Measurements from ENCODE around the gene SLC5A1. TPM values are rescaled to one million over a fixed set of nuclear protein-coding genes. Genes with fewer than 3 reads are reported as not detected.

Gene SLC5A1
- total RNA-seq, 2 experiments from 2014 or later, result not detected

GRCh38 chr22:32083000-32083399 is 39.9 kb downstream of the SLC5A1 start:
- DNase-seq (no peak), ATAC-seq (ENCODE audit: low read depth) (no peak)
- no peaks in the 10 kb centered on the region for H3K36me3 Mint-ChIP-seq
- no peaks in the 10 kb centered on the region for H3K9me3 Mint-ChIP-seq
- no peak overlapping the region for H3K27ac Mint-ChIP-seq
- H3K27me3 Mint-ChIP-seq, result peaks cover 27% of the 10 kb centered on the region
- POLR2A ChIA-PET, result no interaction called here
- peaks cover 8% of the 10 kb centered on the region for H3K4me1 Mint-ChIP-seq
- no peak overlapping the region for H3K4me3 Mint-ChIP-seq

GRCh38 chr22:32083814-32084213 is 40.8 kb downstream of the SLC5A1 start:
- no peak for ATAC-seq (ENCODE audit: low read depth)
- POLR2A ChIA-PET, result no interaction called here
- Mint-ChIP-seq H3K4me1 (peaks cover 8% of the 10 kb centered on the region), H3K9me3 (no peaks in the 10 kb centered on the region), H3K36me3 (no peaks in the 10 kb centered on the region), H3K27me3 (peaks cover 31% of the 10 kb centered on the region), H3K4me3 (no peak overlapping the region), H3K27ac (no peak overlapping the region)
- DNase-seq, result no peak

GRCh38 chr22:32088084-32088483 is 45.0 kb downstream of the SLC5A1 start:
- Mint-ChIP-seq H3K36me3 (no peaks in the 10 kb centered on the region), H3K9me3 (no peaks in the 10 kb centered on the region), H3K4me1 (no peaks in the 10 kb centered on the region), H3K4me3 (no peak overlapping the region), H3K27me3 (peaks cover 37% of the 10 kb centered on the region), H3K27ac (no peak overlapping the region)
- ATAC-seq (ENCODE audit: low read depth) (no peak), DNase-seq (no peak)
- POLR2A ChIA-PET, result no interaction called here

- ATAC-seq (ENCODE audit: low read depth), result no peak
- H3K36me3 Mint-ChIP-seq, result peaks cover 8% of the 10 kb centered on the region
- no peak for DNase-seq
- H3K27ac Mint-ChIP-seq, result no peak overlapping the region
- H3K9me3 Mint-ChIP-seq, result peaks cover 1% of the 10 kb centered on the region
- no peak overlapping the region for H3K4me3 Mint-ChIP-seq
- POLR2A ChIA-PET, result no interaction called here
- H3K27me3 Mint-ChIP-seq, result peaks cover 21% of the 10 kb centered on the region
- peaks cover 14% of the 10 kb centered on the region for H3K4me1 Mint-ChIP-seq
These were observed 54.0 kb downstream of the SLC5A1 start for GRCh38 chr22:32097018-32097417.

- H3K4me3 Mint-ChIP-seq, result no peak overlapping the region
- H3K9me3 Mint-ChIP-seq, result peaks cover 1% of the 10 kb centered on the region
- peaks cover 14% of the 10 kb centered on the region for H3K4me1 Mint-ChIP-seq
- no peak overlapping the region for H3K27ac Mint-ChIP-seq
- H3K27me3 Mint-ChIP-seq, result peaks cover 18% of the 10 kb centered on the region
- POLR2A ChIA-PET, result no interaction called here
- ATAC-seq (ENCODE audit: low read depth), result no peak
- DNase-seq, result no peak
- peaks cover 8% of the 10 kb centered on the region for H3K36me3 Mint-ChIP-seq
These were observed 54.9 kb downstream of the SLC5A1 start for GRCh38 chr22:32097881-32098499.

GRCh38 chr22:32100711-32101110 is 57.6 kb downstream of the SLC5A1 start:
- Mint-ChIP-seq H3K27ac (no peak overlapping the region), H3K4me1 (no peaks in the 10 kb centered on the region), H3K36me3 (no peaks in the 10 kb centered on the region), H3K9me3 (no peaks in the 10 kb centered on the region), H3K27me3 (peaks cover 24% of the 10 kb centered on the region), H3K4me3 (no peak overlapping the region)
- ATAC-seq (ENCODE audit: low read depth) (no peak), DNase-seq (no peak)
- POLR2A ChIA-PET, result no interaction called here

GRCh38 chr22:32103658-32104315 is 60.7 kb downstream of the SLC5A1 start:
- ATAC-seq (ENCODE audit: low read depth) (no peak), DNase-seq (no peak)
- no peak overlapping the region for H3K27ac Mint-ChIP-seq
- H3K4me1 Mint-ChIP-seq, result no peaks in the 10 kb centered on the region
- no peaks in the 10 kb centered on the region for H3K36me3 Mint-ChIP-seq
- H3K9me3 Mint-ChIP-seq, result no peaks in the 10 kb centered on the region
- POLR2A ChIA-PET, result interaction anchor here (0.5 kb wide), 1 partner anchor 11 kb away, joined by 4 read pairs; no protein-coding TSS in a partner anchor
- peaks cover 26% of the 10 kb centered on the region for H3K27me3 Mint-ChIP-seq
- no peak overlapping the region for H3K4me3 Mint-ChIP-seq

GRCh38 chr22:32106930-32107329 is 63.9 kb downstream of the SLC5A1 start:
- Mint-ChIP-seq H3K36me3 (no peaks in the 10 kb centered on the region), H3K27ac (no peak overlapping the region), H3K4me3 (no peak overlapping the region), H3K27me3 (peaks cover 32% of the 10 kb centered on the region), H3K9me3 (no peaks in the 10 kb centered on the region), H3K4me1 (no peaks in the 10 kb centered on the region)
- ATAC-seq (ENCODE audit: low read depth) (no peak), DNase-seq (peak; percentile 55)
- POLR2A ChIA-PET, result no interaction called here

GRCh38 chr22:32112380-32112779 is 69.3 kb downstream of the SLC5A1 start:
- Mint-ChIP-seq H3K27ac (no peak overlapping the region), H3K27me3 (peaks cover 27% of the 10 kb centered on the region)
- no peak for ATAC-seq (ENCODE audit: low read depth)

GRCh38 chr22:32119568-32120235 is 76.6 kb downstream of the SLC5A1 start:
- H3K9me3 Mint-ChIP-seq, result no peaks in the 10 kb centered on the region
- POLR2A ChIA-PET, result no interaction called here
- H3K27me3 Mint-ChIP-seq, result peaks cover 17% of the 10 kb centered on the region
- H3K4me1 Mint-ChIP-seq, result peaks cover 3% of the 10 kb centered on the region
- no peak for DNase-seq
- H3K4me3 Mint-ChIP-seq, result no peak overlapping the region
- no peak overlapping the region for H3K27ac Mint-ChIP-seq
- ATAC-seq (ENCODE audit: low read depth), result no peak
- H3K36me3 Mint-ChIP-seq, result no peaks in the 10 kb centered on the region

More at GRCh38 chr22:32112380-32112779, 69.3 kb downstream of the SLC5A1 start:
- H3K4me1 Mint-ChIP-seq, result no peaks in the 10 kb centered on the region
- POLR2A ChIA-PET, result no interaction called here
- no peaks in the 10 kb centered on the region for H3K9me3 Mint-ChIP-seq
- no peak for DNase-seq
- H3K36me3 Mint-ChIP-seq, result no peaks in the 10 kb centered on the region
- no peak overlapping the region for H3K4me3 Mint-ChIP-seq

- Mint-ChIP-seq H3K9me3 (no peaks in the 10 kb centered on the region), H3K36me3 (no peaks in the 10 kb centered on the region), H3K4me3 (no peak overlapping the region), H3K27ac (no peak overlapping the region), H3K4me1 (peaks cover 7% of the 10 kb centered on the region), H3K27me3 (peaks cover 17% of the 10 kb centered on the region)
- ATAC-seq (ENCODE audit: low read depth), result no peak
- DNase-seq, result no peak
- POLR2A ChIA-PET, result no interaction called here
These were observed 77.5 kb downstream of the SLC5A1 start for GRCh38 chr22:32120603-32121002.

- H3K9me3 Mint-ChIP-seq, result no peaks in the 10 kb centered on the region
- H3K27me3 Mint-ChIP-seq, result peaks cover 6% of the 10 kb centered on the region
- DNase-seq (no peak), ATAC-seq (ENCODE audit: low read depth) (no peak)
- peaks cover 7% of the 10 kb centered on the region for H3K4me1 Mint-ChIP-seq
- H3K4me3 Mint-ChIP-seq, result no peak overlapping the region
- H3K27ac Mint-ChIP-seq, result no peak overlapping the region
- POLR2A ChIA-PET, result no interaction called here
- no peaks in the 10 kb centered on the region for H3K36me3 Mint-ChIP-seq
These were observed 79.8 kb downstream of the SLC5A1 start for GRCh38 chr22:32122899-32123298.

GRCh38 chr22:32123657-32124056 is 80.6 kb downstream of the SLC5A1 start:
- Mint-ChIP-seq H3K4me3 (no peak overlapping the region), H3K27me3 (peaks cover 3% of the 10 kb centered on the region), H3K27ac (no peak overlapping the region), H3K4me1 (peaks cover 7% of the 10 kb centered on the region), H3K9me3 (no peaks in the 10 kb centered on the region), H3K36me3 (no peaks in the 10 kb centered on the region)
- POLR2A ChIA-PET, result no interaction called here
- ATAC-seq (ENCODE audit: low read depth) (no peak), DNase-seq (no peak)

- Mint-ChIP-seq H3K27ac (no peak overlapping the region), H3K27me3 (no peaks in the 10 kb centered on the region), H3K36me3 (no peaks in the 10 kb centered on the region), H3K4me3 (no peak overlapping the region), H3K4me1 (peaks cover 8% of the 10 kb centered on the region), H3K9me3 (no peaks in the 10 kb centered on the region)
- POLR2A ChIA-PET, result no interaction called here
- ATAC-seq (ENCODE audit: low read depth) (no peak), DNase-seq (no peak)
These were observed 84.8 kb downstream of the SLC5A1 start for GRCh38 chr22:32127904-32128303.

All from activated naive CD8-positive, alpha-beta T cell treated with anti-CD3 and anti-CD28 coated beads, Interleukin-2, amount 10 ng/mL, durations not matched to agents 7 days and 5 days (primary cell).